Measurements from ENCODE around the gene FBXO31.

DNA sequence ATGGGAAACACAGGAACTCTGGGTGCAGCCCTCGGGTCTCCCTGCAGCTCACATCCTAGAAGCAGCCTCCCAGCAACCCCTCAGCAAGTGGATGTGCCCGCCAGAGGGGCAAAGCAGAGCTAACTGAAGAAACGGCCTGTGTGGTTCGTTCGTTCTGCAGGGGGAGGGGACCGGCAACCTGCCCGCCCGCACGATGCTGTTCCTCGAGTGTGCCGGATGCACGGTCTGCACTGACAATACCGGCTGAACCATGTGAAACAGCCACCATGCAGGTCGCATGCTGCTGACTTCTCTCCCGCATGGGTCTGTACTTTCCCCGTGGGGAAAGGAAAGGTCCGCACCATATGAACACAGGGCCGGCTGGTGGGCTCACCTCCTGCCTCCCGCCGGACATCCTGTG lies 41.1 kb downstream of the FBXO31 start:
- TF ChIP-seq, protein P1, sequence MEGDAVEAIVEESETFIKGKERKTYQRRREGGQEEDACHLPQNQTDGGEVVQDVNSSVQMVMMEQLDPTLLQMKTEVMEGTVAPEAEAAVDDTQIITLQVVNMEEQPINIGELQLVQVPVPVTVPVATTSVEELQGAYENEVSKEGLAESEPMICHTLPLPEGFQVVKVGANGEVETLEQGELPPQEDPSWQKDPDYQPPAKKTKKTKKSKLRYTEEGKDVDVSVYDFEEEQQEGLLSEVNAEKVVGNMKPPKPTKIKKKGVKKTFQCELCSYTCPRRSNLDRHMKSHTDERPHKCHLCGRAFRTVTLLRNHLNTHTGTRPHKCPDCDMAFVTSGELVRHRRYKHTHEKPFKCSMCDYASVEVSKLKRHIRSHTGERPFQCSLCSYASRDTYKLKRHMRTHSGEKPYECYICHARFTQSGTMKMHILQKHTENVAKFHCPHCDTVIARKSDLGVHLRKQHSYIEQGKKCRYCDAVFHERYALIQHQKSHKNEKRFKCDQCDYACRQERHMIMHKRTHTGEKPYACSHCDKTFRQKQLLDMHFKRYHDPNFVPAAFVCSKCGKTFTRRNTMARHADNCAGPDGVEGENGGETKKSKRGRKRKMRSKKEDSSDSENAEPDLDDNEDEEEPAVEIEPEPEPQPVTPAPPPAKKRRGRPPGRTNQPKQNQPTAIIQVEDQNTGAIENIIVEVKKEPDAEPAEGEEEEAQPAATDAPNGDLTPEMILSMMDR (IDR thresholded peaks at IDR 0.05), result no peak
- no peak for TF ChIP-seq EP300 (IDR thresholded peaks at IDR 0.05)
